Measurements from ENCODE around the gene CGNL1.

Gene CGNL1

DNA sequence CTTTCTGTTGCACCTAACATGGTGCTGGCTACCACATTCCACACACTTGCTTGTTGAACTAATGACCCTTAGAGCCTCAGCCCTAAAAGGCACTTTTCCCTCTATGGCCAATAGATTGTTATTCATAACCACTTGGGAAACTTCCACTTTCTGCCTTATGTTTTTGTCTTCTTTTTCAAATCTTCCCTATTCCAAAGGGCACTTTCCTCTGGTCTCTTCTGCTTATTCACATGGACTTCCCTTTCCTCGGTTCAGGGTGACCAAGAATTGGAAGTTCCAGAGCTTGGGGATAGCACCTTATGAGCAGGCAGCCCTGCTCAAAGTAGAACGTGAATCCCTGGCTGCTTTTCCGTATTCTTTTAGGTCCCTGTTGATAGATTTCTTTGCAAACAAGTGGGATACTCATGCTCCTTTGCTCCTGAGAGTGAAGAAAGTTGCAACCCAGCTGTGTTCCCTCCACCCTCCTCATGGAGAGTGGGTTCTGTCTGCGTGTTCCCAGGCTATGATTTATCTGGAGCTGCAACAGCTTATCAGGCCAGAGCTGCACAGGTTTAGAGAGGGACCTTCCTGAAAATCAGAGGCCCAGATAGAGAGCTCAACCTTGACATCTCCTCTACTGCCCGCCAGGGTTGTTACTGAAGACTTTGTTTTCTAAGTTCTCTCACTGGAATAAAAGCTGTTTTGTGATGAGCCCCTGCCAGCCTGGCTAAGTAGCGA, 156.6 kb downstream of the CGNL1 start:
- no peak for DNase-seq

DNA sequence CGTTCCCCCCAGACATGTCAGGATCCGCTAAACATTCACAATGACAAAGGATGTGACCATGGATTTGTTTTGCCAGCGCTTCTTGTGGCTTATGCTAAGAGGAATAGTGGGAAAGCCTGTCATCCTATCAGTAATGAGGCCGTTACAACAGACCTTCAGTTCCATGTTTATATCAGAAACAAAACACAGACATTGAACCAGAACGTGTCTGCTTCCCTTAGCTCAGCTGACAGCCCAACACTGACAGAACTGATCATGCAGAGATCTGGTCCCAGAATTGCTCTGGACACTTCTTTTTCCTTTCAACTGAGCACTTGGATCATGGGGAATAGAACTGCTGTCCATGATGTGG, 157.1 kb downstream of the CGNL1 start:
- no peak for DNase-seq

- no peak for DNase-seq
Observed at GRCh38 chr15:57534281-57534680, 158.0 kb downstream of the CGNL1 start.

- DNase-seq = peak in 1 of 2 experiments; percentile 27
Observed at GRCh38 chr15:57537072-57537471, 160.8 kb downstream of the CGNL1 start.

GRCh38 chr15:57537488-57538264, 161.4 kb downstream of the CGNL1 start:
- no peak for DNase-seq

DNA sequence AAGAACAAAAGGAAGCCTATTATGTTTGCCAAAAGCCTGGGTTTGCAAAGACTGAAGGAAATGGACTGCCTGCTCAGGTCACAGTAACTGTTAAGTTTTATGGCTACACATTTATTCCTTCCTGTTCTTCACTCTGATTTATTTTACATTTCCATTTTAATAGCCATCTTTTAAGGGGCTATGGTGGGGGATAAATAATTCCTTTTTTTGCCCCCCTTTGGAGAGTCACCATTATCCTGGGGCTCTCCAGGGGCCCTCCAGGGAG, 161.9 kb downstream of the CGNL1 start:
- DNase-seq = no peak

GRCh38 chr15:57538821-57539220, 162.5 kb downstream of the CGNL1 start:
- DNase-seq = no peak

GRCh38 chr15:57540211-57540610, 163.9 kb downstream of the CGNL1 start:
- DNase-seq = no peak

GRCh38 chr15:57540736-57541135, 164.4 kb downstream of the CGNL1 start:
- DNase-seq = no peak

DNA sequence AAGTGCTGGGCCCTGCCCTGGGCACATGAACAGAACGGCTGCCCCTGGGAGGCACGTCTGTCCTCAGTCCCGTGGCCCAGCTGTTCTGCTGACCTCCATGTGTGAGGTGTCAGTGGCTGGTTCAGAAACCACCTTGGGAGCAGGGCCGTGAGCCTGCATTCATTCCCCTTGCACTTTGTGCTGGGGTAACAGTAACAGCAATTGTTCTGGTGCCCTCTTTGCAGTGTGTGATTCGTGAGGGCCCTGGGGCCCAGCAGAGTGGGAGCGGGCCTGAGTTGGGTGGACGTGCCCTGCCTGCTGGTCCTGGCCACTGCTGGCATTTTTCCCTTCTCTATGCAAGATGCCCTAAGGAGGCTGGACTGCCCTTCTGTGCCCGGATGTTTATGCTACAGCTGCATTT, 165.0 kb downstream of the CGNL1 start:
- DNase-seq = no peak

DNA sequence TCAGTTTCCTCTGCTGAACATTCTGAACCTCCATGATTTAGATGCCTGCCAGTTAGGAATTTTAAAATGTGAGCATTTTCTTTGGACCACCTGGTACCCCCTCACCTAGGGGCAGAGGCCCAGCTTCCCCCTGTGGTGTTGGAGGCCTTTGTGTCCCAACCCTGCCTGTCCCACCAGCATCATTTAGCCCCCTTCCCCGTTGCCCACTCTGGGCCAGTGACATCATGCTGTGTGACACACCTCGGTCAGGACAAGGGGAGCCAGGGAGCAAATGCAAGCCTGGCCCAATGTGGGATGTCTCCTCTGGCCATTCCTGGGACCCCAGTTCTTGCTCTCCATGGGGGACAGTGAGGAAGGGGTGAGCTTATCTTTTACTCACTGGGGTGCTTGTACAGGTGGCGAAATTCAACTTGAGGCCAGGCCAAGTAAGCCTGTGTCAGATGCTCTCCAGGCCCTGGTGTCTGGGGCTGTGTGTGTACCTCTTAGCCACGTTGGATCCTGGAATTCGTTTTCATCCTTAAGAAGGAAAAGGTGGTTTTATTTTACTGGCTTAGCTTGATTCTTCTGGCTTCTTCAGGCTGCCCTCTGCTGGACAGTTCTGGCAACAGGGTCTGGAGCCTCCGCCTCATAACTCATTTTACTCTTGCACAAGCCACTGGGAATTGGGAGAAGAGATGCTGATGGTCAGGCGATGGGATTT, 165.7 kb downstream of the CGNL1 start:
- peak; percentile 53 to 81 for DNase-seq

- DNase-seq = no peak
Observed at GRCh38 chr15:57542505-57542817, 166.2 kb downstream of the CGNL1 start.

- DNase-seq = no peak
Observed at GRCh38 chr15:57544848-57545480, 168.7 kb downstream of the CGNL1 start.

GRCh38 chr15:57545995-57546394, 169.7 kb downstream of the CGNL1 start:
- DNase-seq = no peak

DNA sequence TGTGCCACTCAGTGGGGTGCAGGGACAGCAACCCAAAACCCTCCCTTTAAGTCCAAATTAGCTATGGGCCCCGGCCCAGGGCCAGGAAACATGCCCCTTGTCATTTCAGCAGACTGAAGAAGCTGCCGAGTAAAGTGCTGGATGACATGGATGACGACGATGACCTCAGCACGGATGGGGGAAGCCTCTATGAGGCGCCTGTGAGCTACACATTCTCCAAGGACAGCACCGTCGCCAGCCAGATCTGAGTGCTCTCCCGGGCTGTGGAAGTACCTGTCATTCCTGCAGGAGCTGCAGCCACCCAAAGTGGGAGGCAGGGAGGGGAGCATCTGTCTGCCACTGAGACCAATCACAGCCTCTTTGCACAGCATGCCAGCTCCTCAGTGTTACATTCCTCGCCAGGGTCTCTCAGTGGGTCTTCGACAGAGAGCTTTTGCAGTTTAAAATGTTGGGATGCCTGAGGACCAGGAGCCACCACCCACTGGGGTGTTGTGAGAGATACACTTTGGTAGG, 171.0 kb downstream of the CGNL1 start:
- no peak for DNase-seq

DNA sequence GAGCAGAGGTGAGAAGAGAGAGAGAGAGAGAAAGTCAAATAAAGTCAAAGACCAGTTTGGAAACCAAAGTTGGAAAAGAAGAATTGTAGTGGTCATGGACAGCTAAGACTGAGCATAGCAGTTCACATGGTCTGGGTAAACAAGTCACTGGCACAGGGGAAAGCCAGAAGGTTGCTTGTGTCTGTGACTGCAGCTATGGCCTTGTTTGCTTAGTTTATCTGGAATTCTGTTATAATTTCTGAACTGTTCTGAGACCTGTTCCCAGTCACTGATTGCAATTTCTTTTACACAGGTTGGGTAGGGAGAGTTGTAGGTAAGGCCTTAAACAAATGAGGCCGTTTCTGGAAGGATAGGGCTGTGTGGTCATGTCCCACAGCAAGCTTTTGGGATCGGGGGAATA, 172.0 kb downstream of the CGNL1 start:
- no peak for DNase-seq

- no peak for DNase-seq
Observed at GRCh38 chr15:57548835-57549234, 172.5 kb downstream of the CGNL1 start.

DNA sequence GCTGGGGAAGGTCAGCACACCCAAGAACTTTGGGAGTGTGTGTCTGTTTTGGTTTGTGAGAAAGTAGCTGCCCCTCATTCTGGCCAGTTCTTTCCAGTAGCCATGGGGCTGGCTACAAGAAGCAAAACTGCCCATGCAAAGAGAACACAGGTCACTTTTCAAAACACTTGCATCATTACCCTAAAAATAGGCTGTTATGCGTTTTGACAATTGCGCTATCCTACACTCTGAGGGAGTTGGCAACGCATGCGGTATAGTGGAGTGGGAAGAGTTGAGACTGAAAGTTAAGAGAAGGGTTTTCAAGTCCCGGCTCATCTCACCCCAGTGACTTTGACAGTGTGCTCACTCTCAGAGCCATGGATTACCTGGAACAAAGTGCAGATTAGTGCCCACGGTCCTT, 173.6 kb downstream of the CGNL1 start:
- DNase-seq = no peak

GRCh38 chr15:57550640-57551039, 174.3 kb downstream of the CGNL1 start:
- DNase-seq = no peak

DNA sequence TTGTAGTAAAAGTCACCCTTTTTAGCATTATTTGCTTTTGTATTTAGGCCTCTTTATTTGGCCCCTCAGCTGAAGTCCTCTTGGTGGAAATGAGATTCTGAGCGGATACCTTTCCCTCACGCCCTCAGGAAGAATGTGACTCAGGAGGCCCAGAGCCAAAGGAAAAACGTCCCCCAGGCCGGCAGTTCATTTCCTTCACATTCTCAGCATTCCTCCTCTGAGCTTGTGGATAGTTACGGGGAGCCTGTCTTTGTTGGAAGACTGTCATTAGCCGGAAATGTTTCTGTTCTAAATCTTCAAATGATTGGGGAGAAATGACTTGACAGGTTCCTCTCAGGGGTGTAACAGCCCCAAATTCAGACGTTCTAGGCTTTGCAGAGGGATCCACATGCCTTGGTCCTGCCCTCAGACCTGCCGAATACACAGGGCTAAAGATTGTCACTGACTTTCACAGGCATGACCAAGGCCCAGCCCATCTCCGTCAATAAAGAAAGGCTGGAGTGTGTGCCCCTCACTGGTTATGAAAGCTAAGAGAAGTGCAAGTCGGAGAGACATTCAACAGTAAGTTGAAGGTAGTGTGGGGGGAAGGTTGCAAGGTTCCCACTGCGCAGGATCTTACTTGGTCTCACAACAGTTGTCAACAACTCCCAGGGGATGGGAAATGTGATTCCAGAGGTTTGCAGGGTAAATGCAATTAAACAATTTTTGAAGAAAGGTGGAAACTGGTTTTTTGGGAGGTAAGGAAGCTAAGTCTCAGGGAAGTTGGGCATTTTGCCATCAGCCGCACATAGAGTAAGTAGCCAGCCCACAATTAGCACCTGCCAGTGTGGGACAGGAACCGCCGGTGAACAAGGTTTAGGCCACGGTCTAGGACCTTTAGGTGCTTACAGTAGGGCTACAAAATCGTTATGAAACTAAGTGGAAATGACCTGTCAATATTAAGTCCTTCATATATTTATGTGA, 175.7 kb downstream of the CGNL1 start:
- DNase-seq = no peak

DNA sequence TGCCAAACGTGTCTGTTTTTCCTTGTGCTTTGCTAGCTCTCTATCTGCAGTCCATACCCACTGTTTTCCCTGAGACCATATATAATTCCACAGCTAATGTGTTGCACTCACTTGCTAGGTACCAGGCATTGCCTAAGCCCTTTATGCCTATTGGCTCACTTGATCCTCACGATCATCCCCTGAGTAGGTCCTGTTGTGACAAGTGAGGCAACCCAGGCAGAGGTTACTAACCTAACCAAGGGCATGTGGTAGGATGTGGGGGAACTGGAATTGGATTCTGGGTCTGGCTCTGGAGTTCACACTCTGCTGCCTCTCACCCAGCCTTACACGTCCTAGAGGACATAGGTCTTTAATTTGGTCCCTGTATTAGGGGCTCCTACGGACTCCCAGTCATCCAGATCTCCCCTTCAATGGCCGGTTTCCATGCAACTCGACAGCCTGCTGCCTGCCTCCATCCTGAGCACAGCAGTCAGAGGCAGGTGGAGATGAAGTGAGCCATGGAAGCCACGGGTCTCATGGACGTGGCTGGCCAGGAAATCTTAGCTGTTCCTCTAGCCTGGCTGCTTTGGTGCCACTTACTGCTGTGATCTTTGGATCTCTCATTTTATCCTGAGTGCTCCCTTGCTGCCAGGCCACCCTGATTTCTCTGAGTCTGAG, 176.5 kb downstream of the CGNL1 start:
- DNase-seq = no peak

GRCh38 chr15:57553526-57553925, 177.2 kb downstream of the CGNL1 start:
- DNase-seq = no peak

Measured in NCI-H526 (cell line).